ENCODE results near the gene TMEM19. TPM values are rescaled to one million over a fixed set of nuclear protein-coding genes. Genes with fewer than 3 reads are reported as not detected.

The TMEM19 gene
- total RNA-seq, 1 experiment from 2014 or later, result 56.3 TPM

DNA sequence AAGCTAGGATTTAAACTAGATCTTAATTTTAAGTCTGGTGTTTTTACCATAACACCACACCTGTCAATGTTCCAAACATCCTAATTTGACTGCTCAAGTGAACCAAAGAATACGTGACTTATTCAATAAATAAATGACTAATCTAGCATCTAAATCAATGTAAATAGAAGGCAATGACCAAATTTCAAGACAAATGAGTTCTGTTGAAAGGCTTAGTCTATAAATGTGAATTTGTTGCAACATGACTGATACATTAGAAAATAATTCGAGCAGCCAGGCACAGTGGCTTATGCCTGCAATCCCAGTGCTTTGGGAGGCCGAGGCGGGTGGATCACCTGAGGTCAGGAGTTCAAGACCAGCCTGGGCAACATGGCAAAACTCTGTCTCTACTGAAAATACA, 37.3 kb upstream of the TMEM19 start:
- intact Hi-C loops (cut with micrococcal nuclease; ENCODE audit: unreplicated experiment), result no loop called here
- no peak for DNase-seq (ENCODE audit: low spot score)
- no TSS peak for BruUV-seq (replicated peaks)
- ChIA-PET CTCF (no interaction called here), POLR2A (ENCODE audit: low non-redundant PET) (interaction anchor here (0.6 kb wide), 1 partner anchor 12 kb away, joined by 11 read pairs; no protein-coding TSS in a partner anchor)
- TF ChIP-seq CTCF (conservative IDR thresholded peaks at IDR 0.05; ENCODE audit: low read depth, low read length) (no peak), EZH2 (IDR thresholded peaks at IDR 0.05; ENCODE audit: borderline replicate concordance, low read depth, low read length, poor library complexity, severe bottlenecking) (no peak)
- peaks cover 64% of the 10 kb centered on the region for H3K36me3 ChIP-seq (ENCODE audit: insufficient read depth, low read length, poor library complexity, severe bottlenecking)
- no peak overlapping the region for H3K4me3 ChIP-seq (ENCODE audit: low read depth, low read length, poor library complexity, severe bottlenecking)
- H3K9me3 ChIP-seq (ENCODE audit: low read depth, low read length, poor library complexity, severe bottlenecking), result peaks cover 7% of the 10 kb centered on the region
- H3K27me3 ChIP-seq (replicated peaks; ENCODE audit: insufficient read depth, low read depth, low read length, poor library complexity), result no peaks in the 10 kb centered on the region
- H3K4me1 ChIP-seq (ENCODE audit: insufficient read depth, low read length, poor library complexity, severe bottlenecking), result peaks cover 2% of the 10 kb centered on the region
- H3K27ac ChIP-seq (ENCODE audit: low read depth, low read length, poor library complexity, severe bottlenecking), result no peak overlapping the region

DNA sequence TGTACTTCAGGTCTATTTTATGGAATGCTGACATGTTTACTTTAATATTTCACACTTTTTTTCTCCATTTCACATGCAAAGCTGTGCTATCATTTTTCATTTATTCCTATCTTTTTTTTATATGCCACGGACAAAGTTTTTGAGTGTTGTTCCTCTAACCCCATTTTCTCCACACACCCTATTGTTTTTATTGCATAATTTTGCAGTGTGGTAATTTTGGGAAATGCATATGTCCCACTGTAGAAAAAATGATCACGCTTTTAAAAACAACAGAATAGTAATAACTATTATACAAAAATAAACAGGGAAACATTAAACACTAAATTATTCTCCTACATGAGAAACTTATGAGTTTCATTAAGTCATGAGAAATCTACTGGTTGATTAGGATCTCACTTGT, 36.5 kb upstream of the TMEM19 start:
- Histone ChIP-seq H3K4me1 (ENCODE audit: insufficient read depth, low read length, poor library complexity, severe bottlenecking) (no peaks in the 10 kb centered on the region), H3K36me3 (ENCODE audit: insufficient read depth, low read length, poor library complexity, severe bottlenecking) (peaks cover 64% of the 10 kb centered on the region), H3K4me3 (ENCODE audit: low read depth, low read length, poor library complexity, severe bottlenecking) (no peak overlapping the region), H3K9me3 (ENCODE audit: low read depth, low read length, poor library complexity, severe bottlenecking) (peaks cover 14% of the 10 kb centered on the region), H3K27me3 (replicated peaks; ENCODE audit: insufficient read depth, low read depth, low read length, poor library complexity) (no peaks in the 10 kb centered on the region), H3K27ac (ENCODE audit: low read depth, low read length, poor library complexity, severe bottlenecking) (no peak overlapping the region)
- no TSS peak for BruUV-seq (replicated peaks)
- CTCF ChIA-PET, result no interaction called here
- DNase-seq (ENCODE audit: low spot score), result no peak
- TF ChIP-seq CTCF (conservative IDR thresholded peaks at IDR 0.05; ENCODE audit: low read depth, low read length), result no peak
- no peak for TF ChIP-seq EZH2 (IDR thresholded peaks at IDR 0.05; ENCODE audit: borderline replicate concordance, low read depth, low read length, poor library complexity, severe bottlenecking)
- POLR2A ChIA-PET (ENCODE audit: low non-redundant PET), result no interaction called here
- intact Hi-C loops (cut with micrococcal nuclease; ENCODE audit: unreplicated experiment), result no loop called here

- H3K36me3 ChIP-seq (ENCODE audit: insufficient read depth, low read length, poor library complexity, severe bottlenecking), result peaks cover 65% of the 10 kb centered on the region
- peaks cover 17% of the 10 kb centered on the region for H3K9me3 ChIP-seq (ENCODE audit: low read depth, low read length, poor library complexity, severe bottlenecking)
- no TSS peak for BruUV-seq (replicated peaks)
- no peaks in the 10 kb centered on the region for H3K27me3 ChIP-seq (replicated peaks; ENCODE audit: insufficient read depth, low read depth, low read length, poor library complexity)
- no peak overlapping the region for H3K27ac ChIP-seq (ENCODE audit: low read depth, low read length, poor library complexity, severe bottlenecking)
- CTCF ChIA-PET, result no interaction called here
- no peak for DNase-seq (ENCODE audit: low spot score)
- no peak overlapping the region for H3K4me3 ChIP-seq (ENCODE audit: low read depth, low read length, poor library complexity, severe bottlenecking)
- no peak for TF ChIP-seq CTCF (conservative IDR thresholded peaks at IDR 0.05; ENCODE audit: low read depth, low read length)
- TF ChIP-seq EZH2 (IDR thresholded peaks at IDR 0.05; ENCODE audit: borderline replicate concordance, low read depth, low read length, poor library complexity, severe bottlenecking), result no peak
- H3K4me1 ChIP-seq (ENCODE audit: insufficient read depth, low read length, poor library complexity, severe bottlenecking), result peaks cover 4% of the 10 kb centered on the region
- POLR2A ChIA-PET (ENCODE audit: low non-redundant PET), result no interaction called here
- intact Hi-C loops (cut with micrococcal nuclease; ENCODE audit: unreplicated experiment), result no loop called here
Observed at GRCh38 chr12:71652656-71653055, 33.2 kb upstream of the TMEM19 start.
